ENCODE measurements around the gene C15orf39. TPM values are rescaled to one million over a fixed set of nuclear protein-coding genes. Genes with fewer than 3 reads are reported as not detected.

Gene C15orf39
- total RNA-seq, 2 donors from 2014 or later: 5.9 to 16.4 TPM

GRCh38 chr15:75192307-75192706, 9.4 kb upstream of the C15orf39 start:
- no peak overlapping the region for H3K27ac ChIP-seq
- no peak for TF ChIP-seq CTCF (IDR thresholded peaks at IDR 0.05)
- no peaks in the 10 kb centered on the region for H3K27me3 ChIP-seq
- no peaks in the 10 kb centered on the region for H3K9me3 ChIP-seq
- DNase-seq (ENCODE audit: low spot score): no peak
- H3K4me3 ChIP-seq: no peak overlapping the region
- H3K36me3 ChIP-seq: no peaks in the 10 kb centered on the region
- peaks cover 0 to 12% of the 10 kb centered on the region in 2 donors for H3K4me1 ChIP-seq

DNA sequence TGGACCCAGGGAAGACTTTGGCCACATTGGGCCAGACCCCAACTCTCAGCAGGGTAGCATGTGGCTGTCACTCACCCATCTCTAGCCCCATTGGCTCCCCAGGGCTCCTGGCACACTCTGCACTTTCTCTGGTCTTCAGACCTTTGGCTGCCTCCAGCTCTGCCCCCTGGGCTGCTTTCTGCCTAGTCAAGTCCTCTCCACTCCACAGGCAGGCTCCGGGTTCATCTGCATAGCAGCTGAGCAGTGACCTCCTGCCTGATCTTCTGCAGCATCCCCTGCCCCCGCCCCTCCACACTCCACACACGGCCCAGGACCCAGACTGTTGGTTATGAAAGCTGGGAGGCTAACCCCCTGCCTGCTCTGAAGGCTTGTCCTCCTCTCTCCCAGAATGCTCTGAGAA, 8.4 kb upstream of the C15orf39 start:
- Histone ChIP-seq H3K4me3 (no peak overlapping the region), H3K9me3 (no peaks in the 10 kb centered on the region), H3K27ac (no peak overlapping the region), H3K4me1 (peaks cover 0 to 12% of the 10 kb centered on the region in 2 donors), H3K36me3 (no peaks in the 10 kb centered on the region), H3K27me3 (no peaks in the 10 kb centered on the region)
- DNase-seq (ENCODE audit: low spot score): no peak
- no peak for TF ChIP-seq CTCF (IDR thresholded peaks at IDR 0.05)

GRCh38 chr15:75193976-75194375, 7.7 kb upstream of the C15orf39 start:
- TF ChIP-seq CTCF (IDR thresholded peaks at IDR 0.05): no peak
- DNase-seq (ENCODE audit: low spot score): no peak
- no peaks in the 10 kb centered on the region for H3K36me3 ChIP-seq
- H3K4me1 ChIP-seq: peaks cover 0 to 17% of the 10 kb centered on the region in 2 donors
- no peaks in the 10 kb centered on the region for H3K9me3 ChIP-seq
- H3K27ac ChIP-seq: no peak overlapping the region
- H3K27me3 ChIP-seq: no peaks in the 10 kb centered on the region
- H3K4me3 ChIP-seq: no peak overlapping the region

DNA sequence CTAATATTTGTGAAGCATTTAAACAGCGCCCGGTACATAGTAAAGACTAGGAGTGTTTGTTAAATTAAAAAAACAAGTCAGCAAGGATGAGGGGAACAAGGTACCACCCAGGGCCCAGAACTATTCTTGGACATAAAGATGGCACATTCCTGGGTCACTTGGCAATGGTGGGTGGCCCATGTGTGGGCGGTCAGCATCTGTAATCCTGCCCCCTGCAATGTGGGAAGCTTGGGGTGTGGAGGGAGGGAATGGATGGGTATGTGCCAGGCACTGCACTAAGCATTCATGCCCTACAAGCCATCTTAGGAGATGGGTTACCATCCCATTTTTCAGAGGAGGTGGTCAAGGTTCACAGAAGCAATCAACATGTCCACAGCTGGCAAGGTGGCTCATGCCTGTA, 7.3 kb upstream of the C15orf39 start:
- no peak overlapping the region for H3K27ac ChIP-seq
- no peaks in the 10 kb centered on the region for H3K36me3 ChIP-seq
- DNase-seq (ENCODE audit: low spot score): no peak
- TF ChIP-seq CTCF (IDR thresholded peaks at IDR 0.05): no peak
- H3K27me3 ChIP-seq: no peaks in the 10 kb centered on the region
- no peaks in the 10 kb centered on the region for H3K9me3 ChIP-seq
- H3K4me1 ChIP-seq: peaks cover 0 to 21% of the 10 kb centered on the region in 2 donors
- H3K4me3 ChIP-seq: no peak overlapping the region

GRCh38 chr15:75195122-75195765, 6.4 kb upstream of the C15orf39 start:
- Histone ChIP-seq H3K4me1 (peaks cover 0 to 29% of the 10 kb centered on the region in 2 donors), H3K36me3 (no peaks in the 10 kb centered on the region), H3K27ac (no peak overlapping the region), H3K4me3 (no peak overlapping the region), H3K9me3 (no peaks in the 10 kb centered on the region), H3K27me3 (no peaks in the 10 kb centered on the region)
- TF ChIP-seq CTCF (IDR thresholded peaks at IDR 0.05): no peak
- no peak for DNase-seq (ENCODE audit: low spot score)

DNA sequence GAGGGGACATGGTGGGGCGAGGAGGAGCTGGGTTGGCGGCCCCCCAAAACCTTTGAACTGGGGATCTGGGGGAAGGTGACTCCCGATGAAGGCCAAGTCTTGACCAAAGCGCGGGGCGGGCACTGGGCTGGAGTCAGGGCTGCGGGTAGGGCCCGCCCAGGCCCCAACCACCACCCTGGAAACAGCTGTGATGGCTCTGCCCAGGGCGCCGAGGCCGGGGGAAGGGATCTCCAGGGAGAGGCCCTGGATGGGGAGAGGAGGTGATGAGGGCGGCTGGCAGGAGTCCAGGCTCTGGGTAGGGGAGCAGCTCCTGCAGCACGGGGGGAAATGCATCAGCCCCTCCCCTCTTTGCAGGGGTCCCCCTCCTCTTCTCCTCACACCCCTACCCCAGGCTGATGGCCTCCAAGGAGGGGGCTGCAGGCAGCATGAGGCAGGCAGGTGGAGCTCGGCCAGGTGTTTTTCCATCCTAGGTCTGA, 5.9 kb upstream of the C15orf39 start:
- Histone ChIP-seq H3K4me3 (no peak overlapping the region), H3K27ac (no peak overlapping the region), H3K27me3 (no peaks in the 10 kb centered on the region), H3K4me1 (peaks cover 0 to 35% of the 10 kb centered on the region in 2 donors), H3K36me3 (no peaks in the 10 kb centered on the region), H3K9me3 (no peaks in the 10 kb centered on the region)
- no peak for DNase-seq (ENCODE audit: low spot score)
- no peak for TF ChIP-seq CTCF (IDR thresholded peaks at IDR 0.05)

Data from right atrium auricular region (tissue), 2 donors.